HT1080 (cell line): ENCODE results near the gene SPINK7. TPM values are rescaled to one million over a fixed set of nuclear protein-coding genes. Genes with fewer than 3 reads are reported as not detected.
"Not testable (repeated sequence)": the region's sequence is repeated elsewhere in the genome, so short reads cannot be mapped to it uniquely, and the experiment has no call there.

Experiments
- DNase-seq: peaks from one replicate; pipeline ENCODE4 v3.0.0-alpha.2; 2015; ENCODE audit warnings: low read depth
- polyA plus RNA-seq, 2 experiments: library from polyadenylated mRNA; depleted of rRNA; stranded (reverse); fragments of >200 nt; gene quantifications; 2 replicates each; pipeline ENCODE4 v1.2.3, GENCODE V29; 2015
- total RNA-seq: library from RNA; depleted of rRNA; stranded (reverse); fragments of >200 nt; shearing (Covaris generic); gene quantifications from 2 replicates; pipeline ENCODE4 v1.2.3, GENCODE V29; 2014; rRNA removed

The SPINK7 gene
- total RNA-seq = not detected in 2 replicates
- not detected in 2 replicates for polyA plus RNA-seq (2015; cell fraction: cytosol; rRNA removed)
- polyA plus RNA-seq (2015; cell fraction: nucleus; rRNA removed) = not detected in 2 replicates

- no peak for DNase-seq
These were observed at the start of gene SPINK7 for GRCh38 chr5:148312153-148312552. Gene SPINK7 (plus strand): TSS chr5:148312423. CDS start chr5:148312484, 61 bp downstream.

GRCh38 chr5:148267962-148268361, 44.3 kb upstream of the SPINK7 start:
- DNase-seq = no peak

- DNase-seq = peak; percentile 77
These were observed 43.7 kb upstream of the SPINK7 start, which contains the start of gene SPINK13 for GRCh38 chr5:148268566-148268965. Gene SPINK13 (plus strand): TSS chr5:148268794. CDS start chr5:148270073, 1,279 bp downstream.

- not testable (repeated sequence) for DNase-seq
These were observed 37.1 kb upstream of the SPINK7 start for GRCh38 chr5:148275129-148275528.

GRCh38 chr5:148280893-148281292, 31.3 kb upstream of the SPINK7 start:
- not testable (repeated sequence) for DNase-seq

- DNase-seq = not testable (repeated sequence)
These were observed 30.9 kb upstream of the SPINK7 start for GRCh38 chr5:148281336-148281735.

- no peak for DNase-seq
These were observed 21.7 kb upstream of the SPINK7 start for GRCh38 chr5:148290271-148291195.

GRCh38 chr5:148297731-148298130, 14.5 kb upstream of the SPINK7 start:
- DNase-seq = peak; percentile 18

- DNase-seq = no peak
These were observed 5.8 kb upstream of the SPINK7 start for GRCh38 chr5:148306446-148306845.

- no peak for DNase-seq
These were observed 3.2 kb upstream of the SPINK7 start for GRCh38 chr5:148309019-148309418.

GRCh38 chr5:148309746-148310145, 2.5 kb upstream of the SPINK7 start:
- no peak for DNase-seq

- no peak for DNase-seq
These were observed 739 bp upstream of the SPINK7 start for GRCh38 chr5:148311484-148311883.

- no peak for DNase-seq
These were observed 2.0 kb downstream of the SPINK7 start for GRCh38 chr5:148314187-148314586.

- DNase-seq = no peak
These were observed 2.5 kb downstream of the SPINK7 start for GRCh38 chr5:148314731-148315130.

GRCh38 chr5:148320011-148320963, 8.1 kb downstream of the SPINK7 start:
- not testable (repeated sequence) for DNase-seq

GRCh38 chr5:148333262-148333849, 21.1 kb downstream of the SPINK7 start:
- DNase-seq = no peak

- DNase-seq = no peak
These were observed 23.0 kb downstream of the SPINK7 start, which contains the start of gene SPINK9 for GRCh38 chr5:148335259-148335658. Gene SPINK9 (plus strand): TSS chr5:148335559. CDS start chr5:148335614, 55 bp downstream.

- DNase-seq = no peak
These were observed 24.6 kb downstream of the SPINK7 start for GRCh38 chr5:148336704-148337435.

- DNase-seq = no peak
These were observed 30.3 kb downstream of the SPINK7 start for GRCh38 chr5:148342371-148343045.

GRCh38 chr5:148343046-148343407, 30.8 kb downstream of the SPINK7 start:
- peak; percentile 63 for DNase-seq
